Mucosa of descending colon (tissue), 3 donors: ENCODE data around the gene CTH. TPM values are rescaled to one million over a fixed set of nuclear protein-coding genes. Genes with fewer than 3 reads are reported as not detected.

Experiments
- ATAC-seq: fragments of 200-7000 bp; cut with Tn5 transposase; one replicate; pipeline ENCODE4 v1.9.1; 2020; ENCODE audit warnings: mild to moderate bottlenecking, moderate library complexity
- DNase-seq, 3 donors: peaks; one replicate each; pipeline ENCODE4 v3.0.0-alpha.2; 2020
- H3K36me3 ChIP-seq: fragments of 200-600 bp; one replicate; pipeline ENCODE4 v1.8.0; 2021; ENCODE audit warnings: low read depth, mild to moderate bottlenecking
- H3K4me1 ChIP-seq: fragments of 200-600 bp; one replicate; pipeline ENCODE4 v1.8.0; 2021; ENCODE audit warnings: low read depth, mild to moderate bottlenecking
- H3K4me3 ChIP-seq: fragments of 200-600 bp; one replicate; pipeline ENCODE4 v1.8.0; 2021; ENCODE audit warnings: mild to moderate bottlenecking
- H3K9me3 ChIP-seq: fragments of 200-600 bp; one replicate; pipeline ENCODE4 v1.8.0; 2021; ENCODE audit warnings: mild to moderate bottlenecking
- CTCF ChIP-seq: fragments of 200-600 bp; IDR thresholded peaks from one replicate; pipeline ENCODE4 v1.8.0; 2022; ENCODE audit warnings: antibody characterized with exemption, mild to moderate bottlenecking
- intact Hi-C, 2 donors: fragments of 100-400 bp; cut with DNase I in 1 of 2; cut with micrococcal nuclease in 1 of 2; formaldehyde crosslinking; loops; one replicate each; pipeline versions ENCODE4 v1.11.0 to v1.11.1; 2022; cut with DNase I, micrococcal nuclease
- total RNA-seq, 3 donors: library from RNA; stranded (reverse); fragmentation: NEBNext Ultra II Directional in 2 of 3; extraction: Animal tissue kit (Norgen Biotek cat#: 25700) in 2 of 3; gene quantifications; one replicate each; pipeline versions ENCODE4 v1.2.1 to v1.2.4, GENCODE V29; 2021 to 2023
- donor health status: DM: no; HTN: no; CAD: no; lungs with moderate emphysema.
- donor health status: DM: no; HTN: no; CAD: no.
- donor health status: DM: no; HTN: yes; CAD: no.

Gene CTH
- total RNA-seq, 3 donors from 2014 or later = 5.4 to 13.8 (median 7.2) TPM

- H3K4me3 ChIP-seq = no peak overlapping the region
- no peak for TF ChIP-seq CTCF
- ATAC-seq (no peak), DNase-seq (no peak)
- H3K36me3 ChIP-seq = no peaks in the 10 kb centered on the region
- no peaks in the 10 kb centered on the region for H3K9me3 ChIP-seq
- intact Hi-C loops = no loop called here
- no peaks in the 10 kb centered on the region for H3K4me1 ChIP-seq
Measured at GRCh38 chr1:70400335-70400734, 10.7 kb upstream of the CTH start.

- no peak overlapping the region for H3K4me3 ChIP-seq
- DNase-seq = no peak
- H3K9me3 ChIP-seq = no peaks in the 10 kb centered on the region
- intact Hi-C loops = no loop called here
- ATAC-seq = no peak
- no peak for TF ChIP-seq CTCF
- H3K36me3 ChIP-seq = no peaks in the 10 kb centered on the region
- H3K4me1 ChIP-seq = no peaks in the 10 kb centered on the region
Measured at GRCh38 chr1:70401974-70402373, 9.1 kb upstream of the CTH start.

- no peak for ATAC-seq
- Histone ChIP-seq H3K4me3 (no peak overlapping the region), H3K9me3 (no peaks in the 10 kb centered on the region), H3K36me3 (no peaks in the 10 kb centered on the region), H3K4me1 (no peaks in the 10 kb centered on the region)
- DNase-seq = no peak
- no peak for TF ChIP-seq CTCF
- intact Hi-C loops = no loop called here
Measured at GRCh38 chr1:70403759-70404158, 7.3 kb upstream of the CTH start.

- H3K36me3 ChIP-seq = no peaks in the 10 kb centered on the region
- DNase-seq (no peak), ATAC-seq (no peak)
- H3K4me3 ChIP-seq = no peak overlapping the region
- TF ChIP-seq CTCF = no peak
- no peaks in the 10 kb centered on the region for H3K9me3 ChIP-seq
- intact Hi-C loops = no loop called here
- no peaks in the 10 kb centered on the region for H3K4me1 ChIP-seq
Measured at GRCh38 chr1:70405780-70406416, 5.2 kb upstream of the CTH start.

GRCh38 chr1:70409136-70409535 is 1.9 kb upstream of the CTH start:
- intact Hi-C loops = no loop called here
- DNase-seq = no peak
- Histone ChIP-seq H3K9me3 (no peaks in the 10 kb centered on the region), H3K4me3 (no peak overlapping the region), H3K4me1 (no peaks in the 10 kb centered on the region), H3K36me3 (no peaks in the 10 kb centered on the region)
- ATAC-seq = no peak
- no peak for TF ChIP-seq CTCF

GRCh38 chr1:70411360-70411844 is 334 bp downstream of the CTH start:
- no peak for TF ChIP-seq CTCF
- ATAC-seq (peak; percentile 20), DNase-seq (no peak)
- no peaks in the 10 kb centered on the region for H3K36me3 ChIP-seq
- no peaks in the 10 kb centered on the region for H3K9me3 ChIP-seq
- peak overlapping the region; percentile 31 for H3K4me3 ChIP-seq
- H3K4me1 ChIP-seq = no peaks in the 10 kb centered on the region
- intact Hi-C loops = no loop called here
